Left ventricle myocardium inferior (tissue), 1 donor: ENCODE results near the gene NEDD4. TPM values are rescaled to one million over a fixed set of nuclear protein-coding genes. Genes with fewer than 3 reads are reported as not detected.
"Not testable (repeated sequence)": the region's sequence is repeated elsewhere in the genome, so short reads cannot be mapped to it uniquely, and the experiment has no call there.

Experiments
- DNase-seq: peaks from one replicate; pipeline ENCODE4 v3.0.0-alpha.2; 2020
- H3K27ac ChIP-seq: fragments of 200-600 bp; replicated peaks from 2 replicates; pipeline ENCODE4 v1.8.0; 2021
- H3K27me3 ChIP-seq: fragments of 200-600 bp; 2 replicates; pipeline ENCODE4 v1.8.0; 2021; ENCODE audit warnings: low read depth
- H3K36me3 ChIP-seq: fragments of 200-600 bp; 2 replicates; pipeline ENCODE4 v1.8.0; 2021
- H3K4me1 ChIP-seq: fragments of 200-600 bp; 2 replicates; pipeline ENCODE4 v1.8.0; 2021
- H3K4me3 ChIP-seq: fragments of 200-600 bp; 2 replicates; pipeline ENCODE4 v1.8.0; 2021; ENCODE audit warnings: mild to moderate bottlenecking, moderate library complexity
- H3K9me3 ChIP-seq: fragments of 200-600 bp; replicated peaks from 2 replicates; pipeline ENCODE4 v1.8.0; 2021
- intact Hi-C: fragments of 100-400 bp; cut with micrococcal nuclease; formaldehyde crosslinking; loops from one replicate; pipeline ENCODE4 v1.11.0; 2022
- total RNA-seq: library from RNA; stranded (reverse); fragmentation: NEBNext Ultra II Directional; extraction: Animal tissue kit (Norgen Biotek cat#: 25700); gene quantifications from one replicate; pipeline ENCODE4 v1.2.1, GENCODE V29; 2021
- TF ChIP-seq, protein P1 (sequence below): fragments of 200-600 bp; IDR thresholded peaks from 2 replicates; pipeline ENCODE4 v1.8.0; 2021; ENCODE audit warnings: antibody characterized with exemption, mild to moderate bottlenecking, borderline replicate concordance
- donor health status: DM: no; HTN: yes; CAD: no; lungs with severe emphysema.

Gene NEDD4
- total RNA-seq, 1 donor from 2014 or later = 8.1 TPM

DNA sequence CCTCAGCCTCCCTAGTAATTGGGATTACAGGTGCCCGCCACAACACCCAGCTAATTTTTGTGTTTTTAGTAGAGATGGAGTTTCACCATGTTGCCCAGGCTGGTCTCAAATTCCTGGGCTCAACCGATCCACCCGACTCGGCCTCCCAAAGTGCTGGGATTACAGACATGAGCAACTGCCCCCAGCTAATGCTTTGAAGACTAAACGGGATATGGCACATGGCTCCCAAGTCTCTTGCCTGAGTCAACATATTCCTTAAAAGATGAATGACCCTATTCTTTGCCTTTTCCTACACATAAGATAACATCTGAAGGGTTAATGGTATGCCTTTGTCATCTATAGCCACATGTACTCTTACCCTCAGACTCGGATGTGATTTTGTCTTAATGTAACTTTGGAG is 38.4 kb upstream of the NEDD4 start:
- no peak for DNase-seq
- Histone ChIP-seq H3K4me3 (no peak overlapping the region), H3K27me3 (no peaks in the 10 kb centered on the region), H3K9me3 (no peaks in the 10 kb centered on the region), H3K4me1 (no peaks in the 10 kb centered on the region), H3K27ac (no peak overlapping the region), H3K36me3 (no peaks in the 10 kb centered on the region)
- TF ChIP-seq, protein P1, sequence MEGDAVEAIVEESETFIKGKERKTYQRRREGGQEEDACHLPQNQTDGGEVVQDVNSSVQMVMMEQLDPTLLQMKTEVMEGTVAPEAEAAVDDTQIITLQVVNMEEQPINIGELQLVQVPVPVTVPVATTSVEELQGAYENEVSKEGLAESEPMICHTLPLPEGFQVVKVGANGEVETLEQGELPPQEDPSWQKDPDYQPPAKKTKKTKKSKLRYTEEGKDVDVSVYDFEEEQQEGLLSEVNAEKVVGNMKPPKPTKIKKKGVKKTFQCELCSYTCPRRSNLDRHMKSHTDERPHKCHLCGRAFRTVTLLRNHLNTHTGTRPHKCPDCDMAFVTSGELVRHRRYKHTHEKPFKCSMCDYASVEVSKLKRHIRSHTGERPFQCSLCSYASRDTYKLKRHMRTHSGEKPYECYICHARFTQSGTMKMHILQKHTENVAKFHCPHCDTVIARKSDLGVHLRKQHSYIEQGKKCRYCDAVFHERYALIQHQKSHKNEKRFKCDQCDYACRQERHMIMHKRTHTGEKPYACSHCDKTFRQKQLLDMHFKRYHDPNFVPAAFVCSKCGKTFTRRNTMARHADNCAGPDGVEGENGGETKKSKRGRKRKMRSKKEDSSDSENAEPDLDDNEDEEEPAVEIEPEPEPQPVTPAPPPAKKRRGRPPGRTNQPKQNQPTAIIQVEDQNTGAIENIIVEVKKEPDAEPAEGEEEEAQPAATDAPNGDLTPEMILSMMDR = no peak
- intact Hi-C loops = no loop called here

DNA sequence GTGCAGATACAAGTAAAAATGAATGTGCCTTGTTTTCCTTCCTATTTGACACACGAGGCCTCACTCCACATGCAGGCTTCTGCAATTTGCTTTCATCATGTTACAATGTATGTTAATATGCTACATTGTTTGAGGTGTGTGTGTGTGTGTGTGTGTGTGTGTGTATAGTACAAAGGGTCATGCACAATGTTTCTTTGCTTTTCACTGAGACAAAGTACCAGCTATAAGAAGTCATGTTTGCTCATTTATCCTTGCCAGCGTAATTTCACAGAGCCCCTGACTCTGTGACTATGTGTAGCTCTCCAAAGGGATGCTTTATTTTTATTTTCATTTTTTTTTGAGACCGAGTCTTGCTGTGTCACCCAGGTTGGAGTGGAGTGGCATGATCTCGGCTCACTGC is 38.0 kb upstream of the NEDD4 start:
- no peak overlapping the region for H3K27ac ChIP-seq
- TF ChIP-seq, protein P1 = no peak
- H3K27me3 ChIP-seq = no peaks in the 10 kb centered on the region
- H3K9me3 ChIP-seq = no peaks in the 10 kb centered on the region
- no peaks in the 10 kb centered on the region for H3K4me1 ChIP-seq
- H3K36me3 ChIP-seq = no peaks in the 10 kb centered on the region
- H3K4me3 ChIP-seq = no peak overlapping the region
- intact Hi-C loops = no loop called here
- no peak for DNase-seq

DNA sequence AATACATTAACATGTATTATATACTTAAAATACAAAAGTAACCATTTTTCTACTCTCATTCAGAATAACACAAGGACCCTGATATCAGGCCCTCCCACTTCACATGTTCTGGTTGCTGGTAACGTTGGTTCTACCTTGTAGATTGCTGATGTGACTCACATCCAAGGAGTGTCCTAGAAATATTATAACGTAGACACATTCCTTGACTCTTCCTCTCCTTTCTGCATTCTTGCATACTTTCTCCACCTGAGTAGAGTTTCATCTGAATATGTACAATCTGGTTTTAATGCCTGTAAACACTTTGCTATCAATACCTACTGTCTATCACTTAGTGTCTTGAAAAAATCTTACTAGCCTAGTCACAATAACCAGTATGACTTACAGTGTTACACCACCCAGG is 35.0 kb upstream of the NEDD4 start:
- no peaks in the 10 kb centered on the region for H3K27me3 ChIP-seq
- TF ChIP-seq, protein P1 = no peak
- no peak overlapping the region for H3K4me3 ChIP-seq
- H3K36me3 ChIP-seq = no peaks in the 10 kb centered on the region
- H3K9me3 ChIP-seq = peaks cover 3% of the 10 kb centered on the region
- intact Hi-C loops = no loop called here
- no peak overlapping the region for H3K27ac ChIP-seq
- no peak for DNase-seq
- H3K4me1 ChIP-seq = no peaks in the 10 kb centered on the region

DNA sequence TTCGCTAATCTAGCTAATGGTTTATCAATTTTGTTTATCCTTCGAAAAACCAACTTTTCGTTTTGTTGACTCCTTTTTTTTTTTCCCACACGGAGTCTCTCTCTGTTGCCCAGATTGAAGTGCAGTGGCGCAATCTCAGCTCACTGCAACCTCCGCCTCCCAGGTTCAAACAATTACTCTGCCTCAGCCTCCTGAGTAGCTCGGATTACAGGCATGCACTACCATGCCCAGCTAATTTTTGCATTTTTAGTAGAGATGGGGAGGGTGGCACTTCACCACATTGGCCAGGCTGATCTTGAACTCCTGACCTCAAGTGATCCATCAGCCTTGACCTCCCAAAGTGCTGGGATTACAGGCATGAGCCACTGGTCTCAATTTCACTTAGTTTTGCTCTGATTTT is 29.7 kb upstream of the NEDD4 start:
- H3K27ac ChIP-seq, H3K4me1 ChIP-seq, H3K36me3 ChIP-seq, H3K4me3 ChIP-seq, H3K9me3 ChIP-seq, intact Hi-C loops, DNase-seq, H3K27me3 ChIP-seq: not testable (repeated sequence)

DNA sequence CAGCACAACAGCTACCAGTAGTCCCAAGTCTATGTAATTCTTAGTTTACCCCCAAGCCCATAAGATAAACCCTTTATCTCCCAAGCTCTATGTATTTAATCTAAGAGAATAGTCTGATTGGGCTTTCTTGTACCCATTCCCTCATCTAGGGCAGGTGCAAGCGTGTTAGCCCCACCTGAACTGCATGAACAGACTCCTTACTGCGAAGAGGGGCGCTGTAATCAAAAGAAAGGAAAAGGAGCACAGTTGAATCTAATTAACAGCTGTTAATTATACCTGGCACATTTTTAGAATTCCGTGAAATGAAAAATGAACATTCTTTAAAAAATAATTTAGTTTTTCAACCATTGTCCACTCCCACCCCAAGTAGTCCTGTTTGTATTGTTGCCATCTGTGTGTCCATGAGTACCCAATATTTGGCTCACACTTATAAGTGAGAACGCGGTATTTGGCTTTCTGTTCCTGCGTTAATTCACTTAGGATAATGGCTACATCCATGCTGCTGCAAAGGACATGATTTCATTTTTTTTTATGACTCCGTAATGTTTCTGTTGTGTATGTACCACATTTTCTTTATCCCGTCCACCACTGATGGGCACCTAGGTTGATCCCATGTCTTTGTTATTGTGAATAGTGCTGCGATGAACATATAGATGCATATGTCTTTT is 26.5 kb upstream of the NEDD4 start:
- no peak overlapping the region for H3K4me3 ChIP-seq
- TF ChIP-seq, protein P1 = no peak
- no peaks in the 10 kb centered on the region for H3K4me1 ChIP-seq
- H3K27ac ChIP-seq = no peak overlapping the region
- intact Hi-C loops = no loop called here
- no peak for DNase-seq
- peaks cover 6% of the 10 kb centered on the region for H3K9me3 ChIP-seq
- no peaks in the 10 kb centered on the region for H3K27me3 ChIP-seq
- no peaks in the 10 kb centered on the region for H3K36me3 ChIP-seq

DNA sequence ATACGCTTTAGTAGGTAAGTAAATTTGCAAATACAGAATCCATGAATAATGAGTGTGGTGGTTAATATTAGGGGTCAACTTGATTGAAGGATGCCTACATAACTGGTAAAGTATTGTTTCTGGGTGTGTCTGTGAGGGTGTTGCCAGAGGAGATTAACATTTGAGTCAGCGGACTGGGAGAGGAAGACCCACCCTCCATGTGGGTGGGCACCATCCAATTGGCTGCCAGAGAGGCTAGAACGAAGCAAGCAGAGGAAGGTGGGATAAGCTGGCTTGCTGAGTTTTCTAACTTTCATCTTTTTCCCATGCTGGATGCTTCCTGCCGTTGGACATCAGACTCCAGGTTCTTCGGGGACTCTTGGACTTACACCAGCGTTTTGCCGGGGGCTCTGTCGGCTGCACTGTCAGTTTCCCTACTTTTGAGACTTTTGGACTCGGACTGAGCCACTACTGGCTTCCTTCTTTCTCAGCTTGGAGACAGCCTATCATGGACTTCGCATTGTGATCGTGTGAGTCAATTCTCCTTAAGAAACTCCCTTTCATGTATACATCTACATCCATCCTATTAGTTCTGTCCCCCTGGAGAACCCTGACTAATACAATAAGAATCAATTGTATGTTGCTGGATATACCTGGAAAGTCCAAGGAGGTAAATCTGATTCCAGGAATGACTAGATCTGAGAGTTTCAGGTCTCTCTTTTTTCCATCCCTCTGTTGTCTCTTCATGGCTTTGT is 25.8 kb upstream of the NEDD4 start:
- Histone ChIP-seq H3K36me3 (no peaks in the 10 kb centered on the region), H3K4me1 (no peaks in the 10 kb centered on the region), H3K27ac (no peak overlapping the region), H3K9me3 (peaks cover 8% of the 10 kb centered on the region), H3K4me3 (no peak overlapping the region), H3K27me3 (no peaks in the 10 kb centered on the region)
- TF ChIP-seq, protein P1 = no peak
- intact Hi-C loops = no loop called here
- no peak for DNase-seq
